Vagina (tissue), 2 donors: Measurements from ENCODE around the gene ZBTB12. TPM values are rescaled to one million over a fixed set of nuclear protein-coding genes. Genes with fewer than 3 reads are reported as not detected.

Experiments
- DNase-seq, 2 donors: peaks; one replicate each; pipeline ENCODE4 v3.0.0-alpha.2; 2017; ENCODE audit errors: extremely low spot score in 2 of 2
- H3K27ac ChIP-seq: fragments of 200-600 bp; sonication (generic); one replicate; pipeline ENCODE4 v1.5.1; 2019
- H3K27me3 ChIP-seq: fragments of 200-600 bp; sonication (generic); one replicate; pipeline ENCODE4 v1.5.1; 2019
- H3K36me3 ChIP-seq, 2 donors: fragments of 200-600 bp; sonication (generic); one replicate each; pipeline ENCODE4 v1.5.1; 2017 to 2019
- H3K4me1 ChIP-seq: fragments of 200-600 bp; sonication (generic); one replicate; pipeline ENCODE4 v1.5.1; 2019
- H3K4me3 ChIP-seq, 2 donors: fragments of 200-600 bp; sonication (generic); 1 replicate in 1 of 2; 2 replicates in 1 of 2; pipeline ENCODE4 v1.5.1; 2016 to 2019
- H3K9me3 ChIP-seq: fragments of 200-600 bp; sonication (generic); one replicate; pipeline ENCODE4 v1.5.1; 2019
- POLR2A ChIP-seq, 2 donors: fragments of 450-650 bp; IDR thresholded peaks; one replicate each; pipeline ENCODE4 v1.6.1; 2017; ENCODE audit warnings: antibody characterized with exemption in 2 of 2, mild to moderate bottlenecking in 2 of 2, moderate library complexity in 2 of 2
- POLR2AphosphoS5 ChIP-seq, 2 donors: sonication (generic); formaldehyde crosslinking; IDR thresholded peaks; one replicate each; pipeline ENCODE4 v1.9.0; 2017; ENCODE audit warnings: antibody characterized with exemption in 2 of 2, mild to moderate bottlenecking in 2 of 2, low read depth in 1 of 2; ENCODE audit not compliant: insufficient read depth in 1 of 2
- intact Hi-C: fragments of 100-400 bp; cut with DNase I; formaldehyde crosslinking; loops from one replicate; pipeline ENCODE4 v1.15.1; 2023
- total RNA-seq: library from RNA; depleted of rRNA; stranded (reverse); fragments of >200 nt; gene quantifications from one replicate; pipeline ENCODE4 v1.2.3, GENCODE V29; 2016
- TF ChIP-seq, protein P1 (sequence below), 3 experiments: fragments of 450-650 bp in 2 of 3; fragments of 200-600 bp in 1 of 3; sonication (generic) in 1 of 3; IDR thresholded peaks; one replicate each; pipeline ENCODE4 v1.5.1; 2017 to 2019; ENCODE audit warnings: antibody characterized with exemption in 3 of 3, mild to moderate bottlenecking in 2 of 3, moderate library complexity in 2 of 3

Gene ZBTB12
- total RNA-seq, 1 donor from 2014 or later, result 1.7 TPM

DNA sequence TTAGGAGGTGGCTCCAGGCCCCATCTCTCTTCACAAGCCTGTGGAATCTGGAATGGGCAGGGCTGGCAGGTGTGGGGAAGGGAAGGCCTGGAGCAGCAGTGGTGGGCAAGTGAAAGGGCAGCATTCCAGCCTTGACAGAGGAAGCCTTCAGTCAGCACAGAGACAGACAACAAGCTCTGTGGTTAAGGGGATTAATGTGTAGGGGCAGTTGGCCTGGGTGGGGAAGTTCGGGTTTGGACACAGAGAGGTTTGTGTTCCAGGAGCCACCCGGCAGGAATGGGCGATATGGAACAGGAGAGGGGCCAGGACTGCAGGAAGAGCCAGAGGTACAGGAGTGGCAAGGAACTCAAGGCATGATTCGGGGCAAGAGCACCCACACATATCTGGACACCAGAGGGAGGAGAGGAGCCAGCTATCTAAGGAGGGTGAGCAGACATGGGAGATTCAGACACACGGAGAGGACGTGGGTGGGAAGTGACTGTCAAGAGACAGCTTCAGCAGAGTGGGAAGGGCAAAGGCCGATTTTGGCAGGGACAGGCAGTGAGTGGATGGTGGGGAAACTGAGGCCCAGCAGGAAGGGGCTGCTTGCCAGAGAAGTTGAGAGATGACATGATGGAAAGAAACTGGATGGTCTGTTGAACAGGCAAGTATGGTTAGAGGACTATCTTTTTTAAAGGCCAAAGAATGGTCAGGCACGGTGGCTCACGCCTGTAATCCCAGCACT is 20.6 kb downstream of the ZBTB12 start:
- intact Hi-C loops, result no loop called here
- peaks cover 0 to 69% of the 10 kb centered on the region in 2 donors for H3K36me3 ChIP-seq
- no peaks in the 10 kb centered on the region for H3K4me1 ChIP-seq

DNA sequence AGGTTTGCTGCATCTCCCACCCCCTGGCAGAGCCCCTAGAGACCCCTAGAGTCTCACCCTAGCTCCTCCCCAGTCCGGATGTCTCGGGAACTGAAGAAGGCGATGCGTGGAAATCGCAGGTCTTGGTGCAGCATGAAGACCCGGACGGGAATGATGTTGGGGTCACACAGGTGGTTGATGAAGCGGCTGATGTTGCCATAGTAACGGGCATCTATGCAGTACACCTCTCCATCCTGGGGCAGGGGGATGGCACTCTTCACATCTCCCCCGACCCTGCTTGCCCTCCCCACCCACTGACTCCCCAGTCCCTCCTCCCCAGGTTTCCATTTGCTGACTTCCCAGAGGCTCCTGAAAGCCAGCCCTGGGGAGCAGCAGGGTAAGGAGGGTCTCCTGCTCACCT is 21.3 kb downstream of the ZBTB12 start:
- Histone ChIP-seq H3K9me3 (no peaks in the 10 kb centered on the region), H3K36me3 (peaks cover 0 to 63% of the 10 kb centered on the region in 2 donors), H3K27ac (no peak overlapping the region), H3K4me3 (no peak overlapping the region), H3K4me1 (no peaks in the 10 kb centered on the region), H3K27me3 (no peaks in the 10 kb centered on the region)
- no peak for TF ChIP-seq POLR2A (IDR thresholded peaks at IDR 0.05)
- TF ChIP-seq POLR2AphosphoS5 (IDR thresholded peaks at IDR 0.05; ENCODE audit: insufficient read depth in 1 of 2, low read depth in 1 of 2), result no peak
- TF ChIP-seq, protein P1, sequence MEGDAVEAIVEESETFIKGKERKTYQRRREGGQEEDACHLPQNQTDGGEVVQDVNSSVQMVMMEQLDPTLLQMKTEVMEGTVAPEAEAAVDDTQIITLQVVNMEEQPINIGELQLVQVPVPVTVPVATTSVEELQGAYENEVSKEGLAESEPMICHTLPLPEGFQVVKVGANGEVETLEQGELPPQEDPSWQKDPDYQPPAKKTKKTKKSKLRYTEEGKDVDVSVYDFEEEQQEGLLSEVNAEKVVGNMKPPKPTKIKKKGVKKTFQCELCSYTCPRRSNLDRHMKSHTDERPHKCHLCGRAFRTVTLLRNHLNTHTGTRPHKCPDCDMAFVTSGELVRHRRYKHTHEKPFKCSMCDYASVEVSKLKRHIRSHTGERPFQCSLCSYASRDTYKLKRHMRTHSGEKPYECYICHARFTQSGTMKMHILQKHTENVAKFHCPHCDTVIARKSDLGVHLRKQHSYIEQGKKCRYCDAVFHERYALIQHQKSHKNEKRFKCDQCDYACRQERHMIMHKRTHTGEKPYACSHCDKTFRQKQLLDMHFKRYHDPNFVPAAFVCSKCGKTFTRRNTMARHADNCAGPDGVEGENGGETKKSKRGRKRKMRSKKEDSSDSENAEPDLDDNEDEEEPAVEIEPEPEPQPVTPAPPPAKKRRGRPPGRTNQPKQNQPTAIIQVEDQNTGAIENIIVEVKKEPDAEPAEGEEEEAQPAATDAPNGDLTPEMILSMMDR (IDR thresholded peaks at IDR 0.05), result no peak
- intact Hi-C loops, result no loop called here
- no peak for DNase-seq

More for the DNA sequence above, 20.6 kb downstream of the ZBTB12 start:
- H3K9me3 ChIP-seq, result no peaks in the 10 kb centered on the region
- no peaks in the 10 kb centered on the region for H3K27me3 ChIP-seq
- H3K27ac ChIP-seq, result no peak overlapping the region
- H3K4me3 ChIP-seq, result no peak overlapping the region
- TF ChIP-seq POLR2A (IDR thresholded peaks at IDR 0.05), result no peak
- TF ChIP-seq POLR2AphosphoS5 (IDR thresholded peaks at IDR 0.05; ENCODE audit: insufficient read depth in 1 of 2, low read depth in 1 of 2), result no peak
- DNase-seq, result peak in 1 of 2 donors; percentile 77

DNA sequence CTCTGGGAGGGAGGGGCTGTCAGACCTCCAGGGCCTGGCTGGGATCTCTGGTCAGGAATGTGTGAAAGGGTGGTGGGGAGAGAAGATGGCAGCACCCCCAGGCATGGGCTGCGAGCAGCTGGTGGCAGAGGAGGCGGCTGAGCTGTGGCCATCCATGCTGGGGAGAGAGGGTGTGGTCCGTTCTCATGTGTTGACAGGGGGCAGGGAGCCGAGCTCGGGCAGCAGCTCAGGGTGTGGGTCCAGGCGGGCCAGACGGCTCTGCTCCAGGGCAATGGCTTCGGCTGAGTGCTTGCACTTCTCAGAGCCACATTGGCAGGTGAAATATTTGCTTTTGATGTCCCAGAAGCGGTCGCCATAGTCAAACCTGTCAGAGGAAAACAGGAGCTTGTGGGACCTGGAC is 22.0 kb downstream of the ZBTB12 start:
- H3K4me3 ChIP-seq, result no peak overlapping the region
- intact Hi-C loops, result no loop called here
- H3K27ac ChIP-seq, result no peak overlapping the region
- no peaks in the 10 kb centered on the region for H3K4me1 ChIP-seq
- TF ChIP-seq POLR2AphosphoS5 (IDR thresholded peaks at IDR 0.05; ENCODE audit: insufficient read depth in 1 of 2, low read depth in 1 of 2), result no peak
- no peak for TF ChIP-seq POLR2A (IDR thresholded peaks at IDR 0.05)
- TF ChIP-seq, protein P1 (IDR thresholded peaks at IDR 0.05), result no peak
- peaks cover 0 to 56% of the 10 kb centered on the region in 2 donors for H3K36me3 ChIP-seq
- no peak for DNase-seq
- no peaks in the 10 kb centered on the region for H3K27me3 ChIP-seq
- H3K9me3 ChIP-seq, result no peaks in the 10 kb centered on the region

DNA sequence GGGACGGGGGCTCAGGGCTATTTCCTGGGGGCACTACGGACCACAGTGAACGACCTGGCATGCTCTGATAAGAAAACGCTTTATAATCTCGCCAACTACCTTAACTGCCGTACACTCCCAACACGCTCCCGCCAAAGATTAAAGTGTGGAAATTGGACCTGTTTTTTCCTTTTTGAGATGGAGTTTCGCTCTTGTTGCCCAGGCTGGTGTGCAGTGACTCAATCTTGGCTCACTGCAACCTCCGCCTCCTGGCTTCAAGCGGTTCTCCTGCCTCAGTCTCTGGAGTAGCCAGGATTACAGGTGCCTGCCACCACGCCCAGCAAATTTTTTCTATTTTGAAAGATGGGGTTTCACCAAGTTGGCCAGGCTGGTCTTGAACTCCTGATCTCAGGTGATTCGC is 22.7 kb downstream of the ZBTB12 start:
- intact Hi-C loops, result no loop called here
- Histone ChIP-seq H3K4me1 (no peaks in the 10 kb centered on the region), H3K27ac (no peak overlapping the region), H3K4me3 (no peak overlapping the region), H3K36me3 (peaks cover 0 to 48% of the 10 kb centered on the region in 2 donors), H3K9me3 (no peaks in the 10 kb centered on the region), H3K27me3 (no peaks in the 10 kb centered on the region)
- no peak for DNase-seq
- TF ChIP-seq, protein P1 (IDR thresholded peaks at IDR 0.05), result no peak
- no peak for TF ChIP-seq POLR2A (IDR thresholded peaks at IDR 0.05)
- TF ChIP-seq POLR2AphosphoS5 (IDR thresholded peaks at IDR 0.05; ENCODE audit: insufficient read depth in 1 of 2, low read depth in 1 of 2), result no peak

DNA sequence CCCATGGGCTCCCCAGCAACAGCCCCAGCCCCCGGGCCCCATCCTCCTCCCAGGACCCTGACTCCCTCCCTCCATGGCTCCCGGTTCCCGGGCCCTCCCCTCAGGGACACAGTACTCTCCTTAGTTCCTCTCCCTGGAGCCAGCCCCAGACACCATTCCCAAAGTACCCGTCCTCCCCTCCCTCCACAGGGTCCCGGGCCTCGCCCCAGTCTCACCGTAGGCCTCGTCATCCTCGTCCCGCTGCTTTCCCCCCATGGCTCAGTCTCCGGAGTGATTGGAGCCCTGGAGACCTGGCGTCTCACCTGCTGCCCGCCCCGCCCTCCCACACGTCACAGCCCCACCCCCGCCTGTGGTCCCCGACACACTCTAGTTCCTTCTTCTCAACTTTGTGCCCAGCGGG is 23.2 kb downstream of the ZBTB12 start, which contains the start of gene SLC44A4:
Gene SLC44A4 (minus strand): TSS at position 272 of the 400 bp plus-strand sequence. CDS start 17 bp downstream, at position 255.
- DNase-seq, result no peak
- no peak for TF ChIP-seq POLR2AphosphoS5 (IDR thresholded peaks at IDR 0.05; ENCODE audit: insufficient read depth in 1 of 2, low read depth in 1 of 2)
- TF ChIP-seq, protein P1 (IDR thresholded peaks at IDR 0.05), result no peak
- TF ChIP-seq POLR2A (IDR thresholded peaks at IDR 0.05), result no peak
- Histone ChIP-seq H3K27me3 (no peaks in the 10 kb centered on the region), H3K27ac (no peak within 1 kb of the TSS), H3K4me1 (no peaks in the 10 kb centered on the region), H3K4me3 (no peak within 1 kb of the TSS), H3K9me3 (no peaks in the 10 kb centered on the region), H3K36me3 (peaks cover 0 to 44% of the 10 kb centered on the region in 2 donors)
- intact Hi-C loops, result no loop called here
